Measurements from ENCODE around the gene PTPRG. TPM values are rescaled to one million over a fixed set of nuclear protein-coding genes. Genes with fewer than 3 reads are reported as not detected.
A peak's percentile ranks its signal among the peaks of the same experiment; 100 is the strongest.

PTPRG gene
- total RNA-seq, 1 donor from 2014 or later = 44.3 TPM

DNA sequence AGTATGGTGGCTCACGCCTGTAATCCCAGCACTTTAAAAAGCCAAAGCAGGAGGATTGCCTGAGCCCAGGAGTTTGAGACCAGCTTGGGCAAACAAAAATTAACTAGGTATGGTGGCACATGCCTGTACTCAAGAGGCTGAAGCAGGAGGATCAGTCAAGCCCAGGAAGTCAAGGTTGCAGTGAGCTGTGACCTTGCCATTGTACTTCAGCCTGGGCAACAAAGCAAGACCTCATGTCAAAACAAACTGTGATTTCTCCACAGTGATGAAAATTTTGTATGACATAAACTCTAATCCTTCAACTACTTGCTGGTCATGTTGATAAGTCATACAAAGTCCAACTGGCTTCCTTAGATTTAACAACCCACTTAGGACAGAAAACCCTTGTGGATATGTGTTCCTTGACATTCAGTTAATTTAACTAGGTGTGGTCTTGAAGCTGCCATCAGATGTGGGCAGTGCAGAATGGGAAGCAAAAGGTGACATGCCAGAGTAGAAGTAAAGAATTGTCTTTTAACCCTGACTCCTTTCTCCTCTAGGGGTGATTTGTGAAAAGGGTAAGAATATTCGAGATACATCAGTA is 263.3 kb downstream of the PTPRG start:
- no peaks in the 10 kb centered on the region for H3K27me3 Mint-ChIP-seq
- no peak overlapping the region for H3K4me3 Mint-ChIP-seq (ENCODE audit: low read depth)
- peaks cover 15% of the 10 kb centered on the region for H3K4me1 Mint-ChIP-seq (ENCODE audit: low read depth)
- H3K27ac Mint-ChIP-seq = no peak overlapping the region
- no peak for DNase-seq (ENCODE audit: low spot score, unreplicated experiment)
- H3K9me3 Mint-ChIP-seq (ENCODE audit: low read depth) = no peaks in the 10 kb centered on the region
- TF ChIP-seq, protein P1, sequence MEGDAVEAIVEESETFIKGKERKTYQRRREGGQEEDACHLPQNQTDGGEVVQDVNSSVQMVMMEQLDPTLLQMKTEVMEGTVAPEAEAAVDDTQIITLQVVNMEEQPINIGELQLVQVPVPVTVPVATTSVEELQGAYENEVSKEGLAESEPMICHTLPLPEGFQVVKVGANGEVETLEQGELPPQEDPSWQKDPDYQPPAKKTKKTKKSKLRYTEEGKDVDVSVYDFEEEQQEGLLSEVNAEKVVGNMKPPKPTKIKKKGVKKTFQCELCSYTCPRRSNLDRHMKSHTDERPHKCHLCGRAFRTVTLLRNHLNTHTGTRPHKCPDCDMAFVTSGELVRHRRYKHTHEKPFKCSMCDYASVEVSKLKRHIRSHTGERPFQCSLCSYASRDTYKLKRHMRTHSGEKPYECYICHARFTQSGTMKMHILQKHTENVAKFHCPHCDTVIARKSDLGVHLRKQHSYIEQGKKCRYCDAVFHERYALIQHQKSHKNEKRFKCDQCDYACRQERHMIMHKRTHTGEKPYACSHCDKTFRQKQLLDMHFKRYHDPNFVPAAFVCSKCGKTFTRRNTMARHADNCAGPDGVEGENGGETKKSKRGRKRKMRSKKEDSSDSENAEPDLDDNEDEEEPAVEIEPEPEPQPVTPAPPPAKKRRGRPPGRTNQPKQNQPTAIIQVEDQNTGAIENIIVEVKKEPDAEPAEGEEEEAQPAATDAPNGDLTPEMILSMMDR (IDR thresholded peaks at IDR 0.05; ENCODE audit: unreplicated experiment) = no peak
- no peaks in the 10 kb centered on the region for H3K36me3 Mint-ChIP-seq (ENCODE audit: insufficient read depth)

DNA sequence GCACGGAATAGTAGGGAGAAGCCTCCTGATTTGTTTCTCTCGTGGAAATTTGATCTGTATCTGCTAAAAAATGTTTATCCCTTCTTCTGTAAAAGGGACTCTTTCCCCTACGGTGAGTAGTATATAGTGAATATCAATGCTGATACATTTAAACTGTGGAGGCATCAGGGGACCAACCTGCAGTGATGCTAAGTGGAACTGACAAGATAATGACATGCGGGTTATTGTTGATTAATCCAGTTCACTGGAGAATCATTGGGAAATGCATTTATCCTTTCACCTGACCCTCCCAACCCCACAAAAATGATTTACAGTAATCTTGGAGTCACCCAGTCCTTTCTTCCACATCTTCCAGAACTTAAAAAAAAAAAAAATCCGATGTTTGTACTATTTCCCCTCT is 264.8 kb downstream of the PTPRG start:
- H3K9me3 Mint-ChIP-seq (ENCODE audit: low read depth) = no peaks in the 10 kb centered on the region
- TF ChIP-seq, protein P1 (IDR thresholded peaks at IDR 0.05; ENCODE audit: unreplicated experiment) = no peak
- no peaks in the 10 kb centered on the region for H3K36me3 Mint-ChIP-seq (ENCODE audit: insufficient read depth)
- H3K27me3 Mint-ChIP-seq = no peaks in the 10 kb centered on the region
- peaks cover 20% of the 10 kb centered on the region for H3K4me1 Mint-ChIP-seq (ENCODE audit: low read depth)
- no peak for DNase-seq (ENCODE audit: low spot score, unreplicated experiment)
- no peak overlapping the region for H3K27ac Mint-ChIP-seq
- H3K4me3 Mint-ChIP-seq (ENCODE audit: low read depth) = no peak overlapping the region

DNA sequence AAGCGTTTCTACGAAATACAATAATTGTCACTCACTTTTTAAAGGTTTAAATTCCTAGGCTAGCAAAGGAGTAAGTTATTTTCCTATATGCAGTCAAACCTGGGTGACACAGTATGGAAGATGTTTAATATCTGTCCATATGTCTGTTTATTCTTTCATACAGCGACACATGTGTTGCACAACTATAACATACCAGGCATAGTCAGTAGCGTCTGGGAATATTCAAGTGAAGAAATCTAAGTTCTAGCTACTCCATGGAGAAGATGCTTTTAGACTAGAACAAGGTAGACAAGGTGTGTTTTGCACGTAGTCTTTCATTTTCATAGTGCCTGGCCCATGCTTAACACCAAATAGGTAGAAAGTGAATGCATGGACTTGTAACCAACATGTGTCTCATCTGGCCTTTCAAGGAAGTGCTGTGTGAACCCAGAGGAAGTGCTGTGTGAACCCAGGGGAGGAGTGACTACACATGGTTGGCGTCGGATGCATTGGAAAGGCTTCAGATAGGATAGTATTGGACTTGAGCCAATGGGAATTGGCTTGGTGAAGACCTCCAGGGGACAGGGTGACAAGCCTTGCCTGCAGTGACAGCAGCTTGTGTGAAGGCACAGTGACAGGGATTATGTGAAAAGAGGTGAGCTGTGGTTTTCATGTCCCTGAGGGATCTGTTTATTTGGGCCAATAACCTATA is 267.0 kb downstream of the PTPRG start:
- no peaks in the 10 kb centered on the region for H3K27me3 Mint-ChIP-seq
- H3K36me3 Mint-ChIP-seq (ENCODE audit: insufficient read depth) = no peaks in the 10 kb centered on the region
- TF ChIP-seq, protein P1 (IDR thresholded peaks at IDR 0.05; ENCODE audit: unreplicated experiment) = no peak
- peaks cover 20% of the 10 kb centered on the region for H3K4me1 Mint-ChIP-seq (ENCODE audit: low read depth)
- no peaks in the 10 kb centered on the region for H3K9me3 Mint-ChIP-seq (ENCODE audit: low read depth)
- no peak overlapping the region for H3K27ac Mint-ChIP-seq
- DNase-seq (ENCODE audit: low spot score, unreplicated experiment) = no peak
- H3K4me3 Mint-ChIP-seq (ENCODE audit: low read depth) = no peak overlapping the region

DNA sequence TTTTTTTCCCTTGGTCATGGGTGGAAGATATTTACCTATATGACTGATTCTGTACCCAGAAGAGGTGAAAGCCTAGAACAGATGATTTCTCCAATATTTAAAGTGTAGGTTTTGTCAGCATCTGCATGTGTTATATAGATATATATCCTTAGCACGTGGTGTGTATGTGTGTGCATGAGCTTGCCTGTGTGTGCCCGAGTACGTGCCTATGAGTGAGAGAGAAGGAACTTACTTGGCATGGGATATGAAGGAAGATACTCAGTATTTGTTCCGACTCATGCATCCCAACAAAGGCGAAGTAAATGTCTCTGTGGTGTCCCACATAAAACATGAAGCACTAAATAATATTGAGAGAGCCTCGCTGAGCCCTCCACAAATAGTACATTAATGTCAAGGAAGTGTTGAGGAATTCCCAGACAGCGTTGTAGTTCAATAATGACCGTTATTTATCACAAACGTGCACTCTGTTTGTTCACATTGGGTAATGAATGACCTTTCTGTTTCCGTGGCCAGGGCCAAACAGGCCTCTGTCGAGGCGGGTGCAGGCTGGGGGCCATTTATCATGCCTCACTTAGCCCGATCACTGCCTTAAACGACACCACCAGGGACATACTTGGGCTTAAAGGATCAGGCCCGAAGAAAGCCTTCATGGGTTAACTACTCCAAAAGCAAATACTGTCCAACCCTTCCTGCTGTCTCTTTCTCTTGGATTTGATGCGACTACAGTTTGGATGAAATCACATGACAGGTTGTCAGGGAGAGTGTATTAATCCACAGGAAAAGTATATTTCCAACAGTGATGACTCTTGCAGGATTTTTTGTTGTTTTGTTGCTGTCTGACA is 267.7 kb downstream of the PTPRG start:
- peaks cover 20% of the 10 kb centered on the region for H3K4me1 Mint-ChIP-seq (ENCODE audit: low read depth)
- TF ChIP-seq, protein P1 (IDR thresholded peaks at IDR 0.05; ENCODE audit: unreplicated experiment) = no peak
- no peaks in the 10 kb centered on the region for H3K9me3 Mint-ChIP-seq (ENCODE audit: low read depth)
- no peak for DNase-seq (ENCODE audit: low spot score, unreplicated experiment)
- peak overlapping the region; percentile 30 for H3K27ac Mint-ChIP-seq
- no peaks in the 10 kb centered on the region for H3K36me3 Mint-ChIP-seq (ENCODE audit: insufficient read depth)
- no peaks in the 10 kb centered on the region for H3K27me3 Mint-ChIP-seq
- H3K4me3 Mint-ChIP-seq (ENCODE audit: low read depth) = no peak overlapping the region

DNA sequence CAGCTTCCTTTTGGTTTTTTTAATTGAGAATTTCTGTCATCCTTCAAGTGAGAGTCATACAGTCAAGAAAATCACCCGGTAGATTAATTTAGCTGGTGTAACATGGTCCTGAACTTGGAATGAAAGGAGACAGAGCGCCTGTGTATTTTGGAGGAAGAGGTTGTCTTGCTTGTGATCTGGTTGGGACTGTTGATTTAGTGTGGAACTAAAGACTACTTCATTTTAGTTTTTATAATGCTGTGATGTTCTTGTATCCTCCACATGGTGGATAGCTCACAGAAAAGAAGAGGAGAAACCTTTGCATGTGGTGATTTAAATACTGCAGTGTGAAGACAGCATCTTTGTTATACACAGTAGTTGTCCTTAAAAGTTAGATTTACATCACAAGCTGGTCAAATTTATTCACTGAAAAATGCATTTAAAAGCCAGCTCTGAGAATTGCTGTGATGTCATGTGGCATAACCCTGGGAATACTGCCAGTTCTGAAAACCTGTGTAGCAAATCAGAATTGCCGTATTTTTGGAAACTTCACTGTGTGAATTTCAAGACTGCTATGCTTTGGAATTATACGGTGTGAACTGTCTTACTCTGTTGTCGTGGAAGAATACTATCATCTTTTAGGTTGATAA is 268.5 kb downstream of the PTPRG start:
- TF ChIP-seq, protein P1 (IDR thresholded peaks at IDR 0.05; ENCODE audit: unreplicated experiment) = no peak
- peak overlapping the region; percentile 30 for H3K27ac Mint-ChIP-seq
- DNase-seq (ENCODE audit: low spot score, unreplicated experiment) = no peak
- no peaks in the 10 kb centered on the region for H3K36me3 Mint-ChIP-seq (ENCODE audit: insufficient read depth)
- H3K4me3 Mint-ChIP-seq (ENCODE audit: low read depth) = no peak overlapping the region
- peaks cover 20% of the 10 kb centered on the region for H3K4me1 Mint-ChIP-seq (ENCODE audit: low read depth)
- no peaks in the 10 kb centered on the region for H3K9me3 Mint-ChIP-seq (ENCODE audit: low read depth)
- H3K27me3 Mint-ChIP-seq = no peaks in the 10 kb centered on the region
